K562 (cell line): Measurements from ENCODE around the gene CSMD2. TPM values are rescaled to one million over a fixed set of nuclear protein-coding genes. Genes with fewer than 3 reads are reported as not detected.

ENCODE experiments used
- ATAC-seq: fragments of 200-7000 bp; cut with Tn5 transposase; 3 replicates; pipeline ENCODE4 v1.9.1; 2020; ENCODE audit warnings: moderate library complexity
- BruUV-seq: library from RNA; stranded (reverse); fragments of 400-500 nt; replicated peaks from 2 replicates; lab custom pipeline; 2021; lab: Mats Ljungman, UMichigan
- CTCF ChIA-PET: fragments of 300-600 bp; formaldehyde crosslinking; extraction: SDS; loops from one replicate; lab custom pipeline; 2021; ENCODE audit warnings: low intra/inter-chr PET ratio; lab: Yijun Ruan, JAX
- POLR2A ChIA-PET: fragments of 300-600, 350-650 bp; sonication (Branson Sonifier 250); formaldehyde crosslinking; extraction: SDS; loops from one replicate; lab custom pipeline; 2021; ENCODE audit warnings: antibody characterized with exemption, inconsistent platforms; lab: Yijun Ruan, JAX
- DNase-seq, 4 experiments: peaks; one replicate each; pipeline versions ENCODE4 v3.0.0 to v3.0.0-alpha.2; 2011 to 2018; ENCODE audit warnings: low spot score in 3 of 4, mixed read lengths in 3 of 4; ENCODE audit errors: extremely low read depth in 1 of 4
- FAIRE-seq: peaks from 2 replicates; lab custom pipeline; 2011; peaks lifted over from hg19 to GRCh38; lab: Jason Lieb, UNC
- H2AFZ ChIP-seq: 2 replicates; pipeline ENCODE4 v1.6.0; 2011; ENCODE audit warnings: low read depth, low read length, control low read depth, inconsistent platforms
- H3K27ac ChIP-seq: fragments of 200-600 bp; 3 replicates; pipeline ENCODE4 v1.8.0; 2011; ENCODE audit warnings: low read depth, mild to moderate bottlenecking, control low read depth, inconsistent platforms, low read length, moderate library complexity, mixed read lengths; ENCODE audit errors: extremely low read depth
- H3K27me3 ChIP-seq, 2 experiments: fragments of 300-600 bp in 1 of 2; 2 replicates in 1 of 2; 3 replicates in 1 of 2; pipeline versions ENCODE4 v1.6.0 to v1.8.0; 2011; ENCODE audit warnings: inconsistent platforms in 2 of 2, low read length in 2 of 2, mild to moderate bottlenecking in 1 of 2, mixed read lengths in 1 of 2, moderate library complexity in 1 of 2; ENCODE audit not compliant: control insufficient read depth in 2 of 2, insufficient read depth in 2 of 2
- H3K36me3 ChIP-seq: fragments of 300-600 bp; 3 replicates; pipeline ENCODE4 v1.8.0; 2011; ENCODE audit warnings: mild to moderate bottlenecking, low read length, inconsistent platforms; ENCODE audit not compliant: control insufficient read depth, insufficient read depth
- H3K4me1 ChIP-seq, 2 experiments: fragments of 200-600 bp in 1 of 2; replicated peaks in 1 of 2; 2 replicates in 1 of 2; 3 replicates in 1 of 2; pipeline versions ENCODE4 v1.5.1 to v1.8.0; 2011; ENCODE audit warnings: inconsistent platforms in 2 of 2, low read length in 2 of 2, mild to moderate bottlenecking in 1 of 2, mixed read lengths in 1 of 2, moderate library complexity in 1 of 2; ENCODE audit not compliant: control insufficient read depth in 2 of 2, insufficient read depth in 2 of 2
- H3K4me2 ChIP-seq: 2 replicates; pipeline ENCODE4 v1.6.1; 2011; ENCODE audit warnings: low read length, control low read depth, inconsistent platforms, mixed read lengths; ENCODE audit not compliant: insufficient read depth
- H3K4me3 ChIP-seq: fragments of 200-600 bp; sonication (generic), shearing (Covaris generic); 2 replicates; pipeline ENCODE4 v1.5.1; 2016; ENCODE audit warnings: control low read depth, inconsistent platforms
- H3K79me2 ChIP-seq: fragments of 200-600 bp; 3 replicates; pipeline ENCODE4 v1.8.0; 2011; ENCODE audit warnings: low read length, inconsistent platforms; ENCODE audit not compliant: control insufficient read depth, insufficient read depth
- H3K9ac ChIP-seq, 2 experiments: 2 replicates each; pipeline versions ENCODE4 v1.6.0 to v1.6.1; 2011; ENCODE audit warnings: low read depth in 2 of 2, low read length in 2 of 2, control low read depth in 1 of 2, inconsistent platforms in 1 of 2, mild to moderate bottlenecking in 1 of 2, mixed read lengths in 1 of 2; ENCODE audit not compliant: insufficient read depth in 1 of 2
- H3K9me1 ChIP-seq: one replicate; pipeline ENCODE4 v1.6.0; 2011; ENCODE audit warnings: inconsistent platforms, mild to moderate bottlenecking, low read length, moderate library complexity; ENCODE audit not compliant: control insufficient read depth, insufficient read depth
- H3K9me3 ChIP-seq: replicated peaks from 2 replicates; pipeline ENCODE4 v1.5.1; 2011; ENCODE audit warnings: low read depth, low read length, inconsistent platforms; ENCODE audit not compliant: control insufficient read depth, insufficient read depth
- H4K20me1 ChIP-seq: replicated peaks from 2 replicates; pipeline ENCODE4 v1.6.1; 2011; ENCODE audit warnings: low read length, inconsistent platforms, mixed read lengths; ENCODE audit not compliant: control insufficient read depth, insufficient read depth
- BRD9 ChIP-seq: fragments of 450-650 bp; IDR thresholded peaks from 2 replicates; pipeline ENCODE4 v1.6.1; 2018; ENCODE audit warnings: low read depth; ENCODE audit not compliant: partially characterized antibody
- FOS ChIP-seq: IDR thresholded peaks from 3 replicates; pipeline ENCODE4 v1.6.1; 2011; ENCODE audit not compliant: insufficient read length; ENCODE audit errors: extremely low read depth
- GMEB1 ChIP-seq: fragments of 250-450 bp; sonication (Bioruptor Pico); IDR thresholded peaks from 2 replicates; pipeline ENCODE4 v1.4.0; 2020; ENCODE audit warnings: mild to moderate bottlenecking
- IRF2 ChIP-seq: sonication (generic); formaldehyde crosslinking; IDR thresholded peaks from 2 replicates; pipeline ENCODE4 v1.8.1; 2022; ENCODE audit warnings: mild to moderate bottlenecking, missing genetic modification reagents
- NCOR1 ChIP-seq: fragments of 450-650 bp; IDR thresholded peaks from 2 replicates; pipeline ENCODE4 v1.6.1; 2016; ENCODE audit warnings: mild to moderate bottlenecking, moderate library complexity
- NFATC3 ChIP-seq: fragments of 450-650 bp; IDR thresholded peaks from 2 replicates; pipeline ENCODE4 v1.6.1; 2017; ENCODE audit warnings: mild to moderate bottlenecking
- RBFOX2 ChIP-seq: fragments of 200-400 bp; formaldehyde crosslinking; IDR thresholded peaks from 2 replicates; pipeline ENCODE4 v1.6.1; 2017; ENCODE audit warnings: low read depth, mild to moderate bottlenecking, low read length, moderate library complexity
- SRSF1 ChIP-seq: fragments of 200-400 bp; formaldehyde crosslinking; IDR thresholded peaks from 2 replicates; pipeline ENCODE4 v1.6.1; 2017; ENCODE audit warnings: mild to moderate bottlenecking, low read depth, low read length, moderate library complexity
- ZNF143 ChIP-seq: sonication (generic); formaldehyde crosslinking; IDR thresholded peaks from 2 replicates; pipeline ENCODE4 v1.9.0; 2022; ENCODE audit warnings: mild to moderate bottlenecking, missing genetic modification reagents
- ZNF165 ChIP-seq: fragments of 250-450 bp; sonication (Bioruptor Pico); IDR thresholded peaks from 2 replicates; pipeline ENCODE4 v1.4.0; 2020; ENCODE audit warnings: borderline replicate concordance
- ZNF408 ChIP-seq: fragments of 250-450 bp; sonication (Bioruptor Pico); IDR thresholded peaks from 2 replicates; pipeline ENCODE4 v1.4.0; 2020; ENCODE audit warnings: low read depth, mild to moderate bottlenecking, moderate library complexity
- ZNF511 ChIP-seq: sonication (generic); formaldehyde crosslinking; IDR thresholded peaks from 2 replicates; pipeline ENCODE4 v1.8.0; 2022; ENCODE audit warnings: mild to moderate bottlenecking, missing genetic modification reagents
- ZNF644 ChIP-seq: fragments of 200-800 bp; sonication (Bioruptor generic); IDR thresholded peaks from 2 replicates; pipeline ENCODE4 v1.6.1; 2016; ENCODE audit warnings: low read depth, missing genetic modification characterization, missing compliant biosample characterization
- WGBS: fragments of 100-300 bp; shearing (Covaris generic); methylation state at CpG from one replicate; pipeline ENCODE4 v1.1.6; 2016; ENCODE audit warnings: low coverage, mixed read lengths; ENCODE audit not compliant: insufficient coverage; ENCODE audit errors: missing lambda C conversion rate; 5-methylcytosine and 5-hydroxymethylcytosine counted together
- in situ Hi-C: fragments of 300-500 bp; cut with MboI; formaldehyde crosslinking; loops from 4 replicates; pipeline ENCODE4 v1.15.0; 2018; ENCODE audit warnings: inconsistent platforms, mixed read lengths
- intact Hi-C: fragments of 100-400 bp; cut with micrococcal nuclease; formaldehyde crosslinking; loops from 2 replicates; pipeline ENCODE4 v1.14.2; 2022
- polyA plus RNA-seq, 8 experiments: library from polyadenylated mRNA; depleted of rRNA in 4 of 8; stranded (reverse) in 5 of 8; unstranded in 3 of 8; fragments of >200 nt; fragmentation: Nextera tagmentation in 2 of 8; fragmentation: Illumina TruSeq in 1 of 8; extraction: Ambion mirVana in 2 of 8; extraction: Trizol in 1 of 8; gene quantifications; 2 replicates each; pipeline versions ENCODE4 v1.2.1 to v1.2.3, GENCODE V29; 2011 to 2014; ENCODE audit warnings: inconsistent platforms in 1 of 8, missing spikeins in 1 of 8
- total RNA-seq, 7 experiments: library from RNA; depleted of rRNA in 6 of 7; stranded (reverse); fragments of >200 nt in 6 of 7; fragmentation: Illumina TruSeq in 2 of 7; extraction: Trizol in 2 of 7; gene quantifications; 2 replicates each; pipeline versions ENCODE4 v1.2.1 to v1.2.3, GENCODE V29; 2011 to 2021; ENCODE audit warnings: low replicate concordance in 1 of 7
- TF ChIP-seq, protein P1 (sequence below): sonication (generic); IDR thresholded peaks from 2 replicates; pipeline ENCODE4 v1.6.1; 2016

CSMD2 gene
- total and polyA plus RNA-seq, 9 of the 15 experiments (the other 6 are each of a cell fraction or from before 2014, with no cell fraction given) = not detected

DNA sequence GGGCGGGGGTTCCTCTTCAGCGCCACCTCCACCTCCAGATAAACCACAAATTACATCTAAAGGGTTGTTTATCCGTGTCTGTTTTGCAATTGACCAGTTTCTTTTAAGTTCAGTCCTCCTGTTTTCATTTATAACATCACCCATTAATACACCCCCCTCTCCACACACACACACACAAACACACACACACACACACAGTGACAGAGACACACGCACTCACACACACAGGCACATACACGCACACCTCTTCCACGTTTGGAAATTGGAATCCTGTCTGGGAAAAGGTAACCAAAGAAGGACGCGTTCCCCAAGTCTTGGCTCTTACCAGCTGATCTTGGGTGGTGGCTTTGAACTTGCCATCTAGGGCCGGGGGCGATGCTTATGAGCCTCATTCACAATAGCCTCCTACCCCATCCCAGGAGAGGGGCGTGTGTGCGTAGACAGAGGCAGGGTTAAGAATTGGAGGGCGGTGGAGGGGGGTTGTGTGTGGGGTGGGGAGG, 442 bp upstream of the CSMD2 start:
- POLR2A ChIA-PET = interaction anchor here (0.8 kb wide), 1 partner anchor 21 kb away, joined by 3 read pairs; no protein-coding TSS in a partner anchor
- 6% methylated on average over 13 of the region's 13 CpGs for WGBS
- peaks cover 0 to 10% of the 10 kb centered on the region in 2 experiments; a peak in 2 of 5 replicates for H3K4me1 ChIP-seq

More for the DNA sequence above, 442 bp upstream of the CSMD2 start:
- H3K27ac ChIP-seq = no peak overlapping the region
- no peaks in the 10 kb centered on the region for H3K79me2 ChIP-seq
- H3K9ac ChIP-seq = no peak overlapping the region
- no peak overlapping the region for H2AFZ ChIP-seq
- in situ Hi-C loops = no loop called here
- FAIRE-seq (no peak), ATAC-seq (no peak), DNase-seq (no peak)
- H3K4me2 ChIP-seq = no peak overlapping the region
- intact Hi-C loops = no loop called here
- H3K27me3 ChIP-seq = peaks cover 2 to 18% of the 10 kb centered on the region in 2 experiments; a peak in 4 of 5 replicates
- H3K36me3 ChIP-seq = no peaks in the 10 kb centered on the region
- no peaks in the 10 kb centered on the region for H3K9me1 ChIP-seq
- TF ChIP-seq FOS (no peak), NFATC3 (no peak), ZNF165 (no peak), ZNF408 (CRISPR knock-in tag) (no peak), ZNF511 (CRISPR knock-in tag) (no peak), ZNF143 (CRISPR knock-in tag) (no peak), BRD9 (no peak), ZNF644 (tag) (no peak), RBFOX2 (no peak), IRF2 (CRISPR knock-in tag) (no peak), GMEB1 (CRISPR knock-in tag) (no peak), NCOR1 (no peak), SRSF1 (no peak)
- TF ChIP-seq, protein P1, sequence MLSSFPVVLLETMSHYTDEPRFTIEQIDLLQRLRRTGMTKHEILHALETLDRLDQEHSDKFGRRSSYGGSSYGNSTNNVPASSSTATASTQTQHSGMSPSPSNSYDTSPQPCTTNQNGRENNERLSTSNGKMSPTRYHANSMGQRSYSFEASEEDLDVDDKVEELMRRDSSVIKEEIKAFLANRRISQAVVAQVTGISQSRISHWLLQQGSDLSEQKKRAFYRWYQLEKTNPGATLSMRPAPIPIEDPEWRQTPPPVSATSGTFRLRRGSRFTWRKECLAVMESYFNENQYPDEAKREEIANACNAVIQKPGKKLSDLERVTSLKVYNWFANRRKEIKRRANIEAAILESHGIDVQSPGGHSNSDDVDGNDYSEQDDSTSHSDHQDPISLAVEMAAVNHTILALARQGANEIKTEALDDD = no peak
- CTCF ChIA-PET = no interaction called here
- H3K9me3 ChIP-seq = no peaks in the 10 kb centered on the region
- BruUV-seq = no TSS peak
- no peak overlapping the region for H3K4me3 ChIP-seq
- H4K20me1 ChIP-seq = no peaks in the 10 kb centered on the region
